ENCODE results near the gene SLC35F6.
A peak's percentile ranks its signal among the peaks of the same experiment; 100 is the strongest.

The SLC35F6 gene

DNA sequence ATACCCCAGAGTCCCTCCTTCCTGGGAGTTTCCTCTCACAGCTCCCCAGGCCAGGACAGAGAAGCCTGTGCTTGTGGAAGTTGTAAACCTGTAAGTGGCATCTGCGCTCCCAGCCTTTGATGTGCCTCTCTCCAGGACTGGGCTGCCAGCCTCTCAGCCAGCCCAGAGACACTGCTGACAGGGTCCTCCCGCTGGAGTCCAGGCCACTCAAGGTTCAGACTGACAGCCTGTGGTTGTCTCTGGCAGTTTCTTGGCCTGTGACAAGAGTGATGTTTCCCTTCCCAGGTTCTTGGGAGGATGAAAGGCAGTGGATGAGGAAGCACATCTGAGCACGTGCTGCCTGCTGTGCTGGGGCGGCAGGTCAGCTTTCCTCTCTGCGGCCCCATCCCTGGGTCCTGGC, 3.0 kb downstream of the SLC35F6 start:
- TF ChIP-seq, protein P1, sequence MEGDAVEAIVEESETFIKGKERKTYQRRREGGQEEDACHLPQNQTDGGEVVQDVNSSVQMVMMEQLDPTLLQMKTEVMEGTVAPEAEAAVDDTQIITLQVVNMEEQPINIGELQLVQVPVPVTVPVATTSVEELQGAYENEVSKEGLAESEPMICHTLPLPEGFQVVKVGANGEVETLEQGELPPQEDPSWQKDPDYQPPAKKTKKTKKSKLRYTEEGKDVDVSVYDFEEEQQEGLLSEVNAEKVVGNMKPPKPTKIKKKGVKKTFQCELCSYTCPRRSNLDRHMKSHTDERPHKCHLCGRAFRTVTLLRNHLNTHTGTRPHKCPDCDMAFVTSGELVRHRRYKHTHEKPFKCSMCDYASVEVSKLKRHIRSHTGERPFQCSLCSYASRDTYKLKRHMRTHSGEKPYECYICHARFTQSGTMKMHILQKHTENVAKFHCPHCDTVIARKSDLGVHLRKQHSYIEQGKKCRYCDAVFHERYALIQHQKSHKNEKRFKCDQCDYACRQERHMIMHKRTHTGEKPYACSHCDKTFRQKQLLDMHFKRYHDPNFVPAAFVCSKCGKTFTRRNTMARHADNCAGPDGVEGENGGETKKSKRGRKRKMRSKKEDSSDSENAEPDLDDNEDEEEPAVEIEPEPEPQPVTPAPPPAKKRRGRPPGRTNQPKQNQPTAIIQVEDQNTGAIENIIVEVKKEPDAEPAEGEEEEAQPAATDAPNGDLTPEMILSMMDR (conservative IDR thresholded peaks at IDR 0.05; ENCODE audit: low read length): no peak
- DNase-seq (ENCODE audit: low read depth): no peak
- no peak overlapping the region for H3K4me3 ChIP-seq (ENCODE audit: low read length)

DNA sequence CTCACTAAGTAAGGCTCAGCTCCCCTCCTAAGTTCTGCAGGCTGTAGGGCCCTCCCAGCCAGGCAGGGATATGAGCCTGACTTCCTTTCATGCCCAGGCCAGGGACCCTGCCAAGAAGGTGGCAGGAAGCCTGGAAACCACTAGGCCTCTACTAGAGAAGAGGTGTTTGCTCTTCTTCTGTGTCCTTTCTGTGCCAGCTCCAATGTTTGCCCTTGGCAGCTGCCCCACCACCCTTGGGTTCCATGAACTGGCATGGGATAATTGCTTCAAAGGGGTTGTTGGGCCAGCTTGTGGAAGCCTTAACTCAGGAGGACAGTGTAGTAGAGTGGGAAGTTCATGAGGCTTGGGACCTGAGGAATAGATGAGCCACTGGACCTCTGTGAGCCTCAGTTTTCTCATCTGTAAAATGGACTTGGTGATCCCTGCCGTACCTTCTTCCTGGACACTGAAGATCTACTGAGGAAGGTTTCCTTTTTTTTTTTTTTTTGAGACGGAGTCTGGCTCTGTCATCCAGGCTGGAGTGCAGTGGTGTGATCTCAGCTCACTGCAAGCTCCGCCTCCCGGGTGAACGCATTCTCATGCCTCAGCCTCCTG, 3.9 kb downstream of the SLC35F6 start:
- DNase-seq (ENCODE audit: low read depth): no peak
- TF ChIP-seq, protein P1 (conservative IDR thresholded peaks at IDR 0.05; ENCODE audit: low read length): no peak
- no peak overlapping the region for H3K4me3 ChIP-seq (ENCODE audit: low read length)

DNA sequence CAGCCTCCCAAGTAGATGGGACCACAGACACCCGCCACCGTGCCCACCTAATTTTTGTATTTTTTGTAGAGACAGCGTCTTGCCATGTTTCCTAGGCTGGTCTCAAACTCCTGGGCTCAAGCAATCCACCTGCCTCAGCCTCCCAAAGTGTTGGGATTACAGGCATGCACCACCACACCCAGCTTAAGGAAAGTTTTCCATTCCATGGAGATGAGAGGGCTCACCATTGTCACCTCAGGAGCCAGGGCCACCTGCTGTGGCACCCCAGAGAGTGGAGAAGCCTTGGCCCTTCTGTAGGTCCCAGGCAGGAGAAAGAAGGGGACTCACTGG, 4.6 kb downstream of the SLC35F6 start:
- TF ChIP-seq, protein P1 (conservative IDR thresholded peaks at IDR 0.05; ENCODE audit: low read length): no peak
- no peak overlapping the region for H3K4me3 ChIP-seq (ENCODE audit: low read length)
- no peak for DNase-seq (ENCODE audit: low read depth)

DNA sequence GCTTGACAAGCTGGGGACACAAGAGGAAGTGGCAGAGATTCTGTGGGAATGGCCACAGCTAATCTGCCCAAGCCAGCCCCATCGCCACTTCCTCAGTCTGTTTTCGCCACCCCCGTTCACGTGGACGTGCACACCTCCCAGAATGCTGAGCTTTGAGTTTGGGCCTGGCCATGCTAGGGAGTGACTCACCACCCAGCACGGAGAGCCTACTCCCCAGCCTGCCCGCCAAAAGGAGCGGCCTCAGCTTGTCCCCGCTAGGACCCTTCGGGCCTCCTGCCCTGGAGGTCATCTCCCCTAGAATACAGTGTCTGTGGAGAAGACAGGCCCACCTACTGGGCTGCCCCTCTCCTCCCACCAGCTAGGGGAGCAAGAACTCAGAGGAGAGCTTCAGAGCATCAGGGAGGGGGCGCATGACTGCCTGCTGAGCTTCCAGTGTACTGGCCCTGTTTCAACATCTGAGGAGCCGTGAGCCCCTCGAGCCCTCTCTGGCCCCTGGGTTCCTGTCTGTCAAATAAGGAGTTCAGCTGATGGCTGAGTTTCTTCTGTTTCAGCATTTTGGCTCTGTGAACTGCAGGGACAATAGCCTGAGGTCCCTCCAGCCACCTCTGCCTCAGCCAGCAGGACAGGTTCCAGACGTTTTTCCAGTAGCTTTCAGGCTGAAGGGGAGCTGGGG, 5.1 kb downstream of the SLC35F6 start:
- TF ChIP-seq, protein P1 (conservative IDR thresholded peaks at IDR 0.05; ENCODE audit: low read length): no peak
- peak; percentile 58 for DNase-seq (ENCODE audit: low read depth)
- H3K4me3 ChIP-seq (ENCODE audit: low read length): no peak overlapping the region

DNA sequence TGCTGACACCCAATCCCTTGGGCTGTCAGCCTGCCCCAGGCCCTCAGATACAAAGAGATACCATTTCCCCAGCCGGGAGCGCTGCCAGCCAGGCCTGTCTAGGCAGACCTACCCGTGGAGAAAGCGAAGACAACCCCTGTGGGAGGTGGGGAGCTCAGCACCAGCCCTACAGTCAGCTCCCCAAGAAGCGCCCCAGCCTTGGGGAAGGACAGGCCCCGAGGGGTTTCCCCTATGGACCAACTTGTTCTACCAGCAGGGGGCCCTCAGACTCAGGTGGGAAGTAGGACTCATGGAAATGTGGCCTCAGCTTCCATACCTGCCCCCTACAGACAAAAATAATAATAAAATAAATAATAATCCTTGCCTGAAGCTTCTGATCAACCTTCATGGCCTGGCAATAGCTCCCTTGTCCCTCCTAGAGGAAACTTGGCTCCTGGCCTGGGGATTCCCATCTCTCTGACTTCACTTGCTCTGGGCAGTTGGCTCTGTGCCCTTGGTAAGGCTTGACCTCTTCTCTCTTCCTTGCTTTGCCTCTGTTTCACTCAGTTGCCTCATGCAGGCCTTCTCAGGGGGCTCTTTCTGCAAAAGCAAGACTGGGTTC, 7.0 kb downstream of the SLC35F6 start:
- TF ChIP-seq, protein P1 (conservative IDR thresholded peaks at IDR 0.05; ENCODE audit: low read length): peak; percentile 21
- peak; percentile 83 for DNase-seq (ENCODE audit: low read depth)
- H3K4me3 ChIP-seq (ENCODE audit: low read length): no peak overlapping the region

DNA sequence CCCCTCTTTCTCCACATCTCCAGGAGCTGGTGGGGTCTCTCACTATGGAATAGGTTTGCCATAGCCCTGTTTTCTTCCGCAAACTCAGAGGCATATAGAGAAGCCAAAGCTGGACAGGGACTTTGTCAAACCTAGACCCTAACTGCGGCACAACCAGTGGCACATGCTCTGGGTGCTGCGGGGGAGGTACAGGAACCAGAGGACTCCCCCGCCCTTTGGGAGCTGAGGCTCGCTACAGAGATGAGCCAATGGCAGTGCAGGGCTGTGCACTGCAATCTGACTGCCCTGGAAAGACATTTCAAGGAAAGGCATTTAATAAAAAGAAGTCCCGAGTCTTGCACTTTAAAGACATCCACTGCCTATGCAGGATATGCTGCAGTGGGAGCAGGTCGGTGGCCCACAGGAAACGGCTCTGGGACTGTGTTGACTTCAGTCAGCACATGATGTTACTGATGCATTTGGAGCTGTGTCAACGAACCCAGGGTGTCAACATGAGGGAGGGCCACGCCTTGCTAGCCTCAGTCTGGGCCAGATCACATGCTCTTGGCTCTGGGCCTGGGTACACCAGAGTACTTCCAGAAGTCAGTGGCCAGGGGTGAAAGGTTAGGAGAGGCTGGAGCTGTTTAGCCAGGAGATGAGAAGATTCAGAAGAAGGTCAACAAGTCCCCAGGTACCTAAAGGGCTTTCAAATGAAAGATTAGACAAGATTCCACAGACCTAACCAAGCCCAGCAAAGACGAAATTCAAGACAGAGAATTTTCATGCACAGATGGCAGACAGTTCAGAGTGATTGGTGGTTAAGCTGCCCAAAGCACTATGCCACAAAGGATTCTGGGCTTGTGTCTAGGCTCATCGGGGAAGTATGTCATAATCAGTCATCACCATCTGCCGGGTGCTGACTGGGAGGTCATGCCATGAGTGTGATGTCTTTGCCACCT, 8.2 kb downstream of the SLC35F6 start:
- peak; percentile 77 for DNase-seq (ENCODE audit: low read depth)
- no peak overlapping the region for H3K4me3 ChIP-seq (ENCODE audit: low read length)
- TF ChIP-seq, protein P1 (conservative IDR thresholded peaks at IDR 0.05; ENCODE audit: low read length): no peak
